H4 (cell line): ENCODE results near the gene HCFC1R1. TPM values are rescaled to one million over a fixed set of nuclear protein-coding genes. Genes with fewer than 3 reads are reported as not detected.

ENCODE experiments used
- DNase-seq: peaks from one replicate; pipeline ENCODE4 v3.0.0-alpha.2; 2015; ENCODE audit warnings: low spot score
- total RNA-seq: library from RNA; depleted of rRNA; stranded (reverse); fragments of >200 nt; shearing (Covaris generic); gene quantifications from 2 replicates; pipeline ENCODE4 v1.2.3, GENCODE V29; 2014

The HCFC1R1 gene
- total RNA-seq, 1 experiment from 2014 or later: 64.6 TPM

- no peak for DNase-seq
Observed at GRCh38 chr16:3001316-3001715, 22.4 kb downstream of the HCFC1R1 start.

GRCh38 chr16:3000540-3000939 lies 23.2 kb downstream of the HCFC1R1 start:
- no peak for DNase-seq

- no peak for DNase-seq
Observed at GRCh38 chr16:2999929-3000328, 23.8 kb downstream of the HCFC1R1 start.

- no peak for DNase-seq
Observed at GRCh38 chr16:2996298-2996697, 27.4 kb downstream of the HCFC1R1 start.

GRCh38 chr16:2992383-2993081 lies 31.2 kb downstream of the HCFC1R1 start:
- DNase-seq: no peak

GRCh38 chr16:2991566-2992261 lies 32.0 kb downstream of the HCFC1R1 start:
- DNase-seq: no peak

- DNase-seq: no peak
Observed at GRCh38 chr16:2990891-2991290, 32.9 kb downstream of the HCFC1R1 start.

- no peak for DNase-seq
Observed at GRCh38 chr16:2988590-2989099, 35.1 kb downstream of the HCFC1R1 start.

GRCh38 chr16:2987833-2988232 lies 35.9 kb downstream of the HCFC1R1 start:
- DNase-seq: no peak

GRCh38 chr16:2987286-2987685 lies 36.5 kb downstream of the HCFC1R1 start:
- DNase-seq: no peak

GRCh38 chr16:2986623-2987188 lies 37.0 kb downstream of the HCFC1R1 start:
- DNase-seq: no peak

- DNase-seq: no peak
Observed at GRCh38 chr16:2985893-2986355, 37.8 kb downstream of the HCFC1R1 start.

GRCh38 chr16:2985462-2985861 lies 38.3 kb downstream of the HCFC1R1 start:
- DNase-seq: no peak

GRCh38 chr16:2983706-2984136 lies 40.0 kb downstream of the HCFC1R1 start:
- peak; percentile 77 for DNase-seq

- no peak for DNase-seq
Observed at GRCh38 chr16:2982402-2982801, 41.3 kb downstream of the HCFC1R1 start.

GRCh38 chr16:2981899-2982250 lies 41.9 kb downstream of the HCFC1R1 start:
- DNase-seq: no peak

- DNase-seq: no peak
Observed at GRCh38 chr16:2981177-2981898, 42.4 kb downstream of the HCFC1R1 start.

GRCh38 chr16:2980227-2981176 lies 43.2 kb downstream of the HCFC1R1 start, which contains the start of gene PKMYT1:
PKMYT1 (minus strand) TSS chr16:2980446; CDS start chr16:2979657, 789 bp downstream.
- peak; percentile 75 for DNase-seq

- DNase-seq: no peak
Observed at GRCh38 chr16:2979669-2980226, 44.0 kb downstream of the HCFC1R1 start.

GRCh38 chr16:2977440-2977839 lies 46.3 kb downstream of the HCFC1R1 start:
- DNase-seq: no peak
